Skeletal muscle tissue (tissue), 4 donors: ENCODE results near the gene TBC1D12. TPM values are rescaled to one million over a fixed set of nuclear protein-coding genes. Genes with fewer than 3 reads are reported as not detected.

Experiments
- H3K27ac ChIP-seq: one replicate; pipeline ENCODE4 v1.7.0; 2013; ENCODE audit warnings: mild to moderate bottlenecking, low read depth, low read length, inconsistent platforms
- H3K27me3 ChIP-seq, 3 donors: one replicate each; pipeline ENCODE4 v1.7.0; 2013; ENCODE audit warnings: low read length in 3 of 3; ENCODE audit not compliant: control insufficient read depth in 3 of 3, insufficient read depth in 3 of 3
- H3K36me3 ChIP-seq, 3 donors: one replicate each; pipeline ENCODE4 v1.7.0; 2013; ENCODE audit warnings: low read length in 3 of 3; ENCODE audit not compliant: control insufficient read depth in 3 of 3, insufficient read depth in 3 of 3
- H3K4me1 ChIP-seq, 3 donors: one replicate each; pipeline ENCODE4 v1.7.0; 2013; ENCODE audit warnings: low read length in 3 of 3, mild to moderate bottlenecking in 3 of 3; ENCODE audit not compliant: control insufficient read depth in 3 of 3, insufficient read depth in 3 of 3
- H3K4me3 ChIP-seq, 3 donors: one replicate each; pipeline ENCODE4 v1.7.0; 2013; ENCODE audit warnings: low read length in 3 of 3
- H3K9ac ChIP-seq, 3 donors: one replicate each; pipeline ENCODE4 v1.7.0; 2013; ENCODE audit warnings: low read length in 3 of 3, mild to moderate bottlenecking in 3 of 3, moderate library complexity in 2 of 3, low read depth in 1 of 3
- H3K9me3 ChIP-seq, 3 donors: one replicate each; pipeline ENCODE4 v1.7.0; 2013; ENCODE audit warnings: low read length in 3 of 3; ENCODE audit not compliant: control insufficient read depth in 3 of 3
- total RNA-seq: library from RNA; depleted of rRNA; stranded (reverse); fragments of >200 nt; gene quantifications from one replicate; pipeline ENCODE4 v1.2.3, GENCODE V29; 2014
- donor health status: Osteomylitis.

Gene TBC1D12
- total RNA-seq, 1 donor from 2014 or later: 17.7 TPM

DNA sequence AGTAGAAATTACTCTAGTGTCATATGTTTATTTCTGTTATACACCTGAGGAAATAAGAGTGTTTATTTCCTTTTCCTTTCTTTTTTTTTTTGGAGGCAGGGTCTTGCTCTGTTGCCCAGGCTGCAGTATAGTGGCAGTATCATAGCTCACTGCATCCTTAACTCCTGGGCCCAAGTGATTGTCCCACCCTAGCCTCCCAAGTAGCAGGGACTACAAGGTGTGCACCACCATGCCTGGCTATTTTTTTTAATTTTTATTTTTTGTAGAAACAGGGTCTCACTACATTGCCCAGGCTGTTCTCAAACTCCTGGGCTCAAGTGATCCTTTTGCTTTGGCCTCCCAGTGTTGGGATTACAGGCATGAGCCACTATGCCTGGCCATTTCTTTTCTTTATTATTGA is 37.8 kb downstream of the TBC1D12 start:
- Histone ChIP-seq H3K27ac (no peak overlapping the region), H3K9me3 (no peaks in the 10 kb centered on the region), H3K27me3 (no peaks in the 10 kb centered on the region), H3K4me3 (no peak overlapping the region), H3K36me3 (peaks cover 0 to 3% (median 0%) of the 10 kb centered on the region in 3 donors), H3K9ac (no peak overlapping the region), H3K4me1 (peaks cover 0 to 7% (median 3%) of the 10 kb centered on the region in 3 donors)

DNA sequence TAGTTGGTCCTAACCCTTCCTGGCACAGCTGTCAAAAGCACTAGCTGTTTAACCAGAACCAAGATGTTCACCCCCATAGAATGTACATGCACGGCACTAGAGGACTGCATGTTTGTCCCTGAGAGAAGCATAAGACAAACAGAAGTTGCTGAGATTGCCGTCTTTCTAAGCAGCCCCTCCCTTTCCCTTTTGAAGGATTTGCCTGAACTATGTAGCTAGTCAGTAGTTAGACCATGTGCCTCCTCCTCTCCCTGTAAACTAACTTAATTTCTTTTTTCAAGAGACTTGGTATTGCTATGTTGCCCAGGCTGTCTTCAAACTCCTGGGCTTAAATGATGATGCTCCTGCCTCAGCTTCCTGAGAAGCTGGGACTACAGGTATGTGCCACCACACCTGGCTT is 40.7 kb downstream of the TBC1D12 start:
- Histone ChIP-seq H3K27ac (no peak overlapping the region), H3K27me3 (no peaks in the 10 kb centered on the region), H3K9ac (no peak overlapping the region), H3K4me3 (no peak overlapping the region), H3K4me1 (peaks cover 0 to 7% (median 3%) of the 10 kb centered on the region in 3 donors), H3K36me3 (peaks cover 0 to 3% (median 0%) of the 10 kb centered on the region in 3 donors), H3K9me3 (no peaks in the 10 kb centered on the region)

DNA sequence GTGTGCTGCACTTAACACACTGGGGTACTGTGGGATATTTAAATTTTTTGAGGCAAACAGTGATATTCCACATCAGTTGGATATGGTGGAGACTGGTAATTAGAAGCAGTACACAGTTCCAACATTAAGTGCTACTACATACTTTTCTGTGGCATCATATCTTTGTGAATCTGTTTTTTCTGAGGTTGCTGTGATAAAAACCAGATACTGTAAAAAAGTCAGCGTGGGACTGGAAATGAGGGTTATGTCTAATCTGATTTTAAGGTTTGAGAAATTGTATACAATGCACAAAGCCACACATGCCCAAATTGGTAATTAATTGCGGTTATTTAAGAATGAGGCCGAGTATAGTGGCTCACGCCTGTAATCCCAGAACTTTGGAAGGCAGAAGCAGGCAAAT is 41.2 kb downstream of the TBC1D12 start:
- Histone ChIP-seq H3K27ac (no peak overlapping the region), H3K4me1 (peaks cover 0 to 7% (median 3%) of the 10 kb centered on the region in 3 donors), H3K4me3 (no peak overlapping the region), H3K36me3 (peaks cover 0 to 3% (median 0%) of the 10 kb centered on the region in 3 donors), H3K27me3 (no peaks in the 10 kb centered on the region), H3K9ac (no peak overlapping the region), H3K9me3 (no peaks in the 10 kb centered on the region)

DNA sequence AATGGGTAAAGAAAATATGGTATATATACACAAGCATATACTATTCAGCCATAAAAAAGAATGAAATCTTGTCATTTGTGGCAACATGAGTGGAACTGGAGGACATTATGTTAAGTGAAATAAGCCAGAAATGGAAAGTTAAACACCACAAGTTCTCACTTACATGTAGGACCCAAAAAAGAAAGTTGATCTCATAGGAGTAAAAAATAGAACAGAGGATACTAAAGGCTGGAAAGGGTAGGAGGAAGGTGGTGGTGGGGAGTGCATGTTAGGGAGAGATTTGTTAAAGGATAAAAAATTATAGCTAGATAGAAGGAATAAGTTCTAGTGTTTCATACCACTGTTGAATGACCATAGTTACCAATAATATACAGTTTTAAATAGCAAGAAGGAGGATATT is 48.4 kb downstream of the TBC1D12 start:
- H3K9me3 ChIP-seq: no peaks in the 10 kb centered on the region
- H3K36me3 ChIP-seq: peaks cover 0 to 5% (median 0%) of the 10 kb centered on the region in 3 donors
- no peaks in the 10 kb centered on the region for H3K27me3 ChIP-seq
- H3K9ac ChIP-seq: no peak overlapping the region
- no peak overlapping the region for H3K27ac ChIP-seq
- no peak overlapping the region for H3K4me3 ChIP-seq
- peaks cover 0 to 3% (median 0%) of the 10 kb centered on the region in 3 donors for H3K4me1 ChIP-seq

DNA sequence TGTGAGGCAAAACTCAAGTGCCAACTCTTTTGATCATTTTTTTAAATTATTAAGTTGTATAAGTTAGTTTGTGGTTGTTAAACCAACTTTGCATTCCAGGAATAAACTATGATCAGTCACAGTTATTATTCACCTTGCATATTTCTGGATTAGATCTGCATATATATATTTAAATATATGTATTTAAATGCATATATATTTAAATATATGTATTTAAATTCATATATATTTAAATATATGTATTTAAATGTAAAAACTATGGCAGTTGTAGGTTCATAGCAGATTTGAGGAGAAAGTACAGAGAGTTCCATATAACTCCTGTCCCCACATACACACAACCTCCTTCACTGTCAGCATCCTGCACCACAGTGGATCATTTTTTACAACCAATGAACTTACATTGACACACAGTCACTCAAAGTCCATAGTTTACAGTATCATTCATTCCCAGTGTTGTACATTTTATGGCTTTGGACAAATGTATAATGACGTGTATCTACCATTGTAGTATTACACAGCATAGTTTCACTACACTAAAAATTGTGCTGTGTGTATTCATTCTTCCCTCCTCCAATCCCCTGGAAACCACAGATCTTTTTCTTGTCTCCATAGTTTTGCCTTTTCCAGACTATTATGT is 49.7 kb downstream of the TBC1D12 start:
- Histone ChIP-seq H3K27me3 (no peaks in the 10 kb centered on the region), H3K36me3 (peaks cover 0 to 5% (median 0%) of the 10 kb centered on the region in 3 donors), H3K9ac (no peak overlapping the region), H3K27ac (no peak overlapping the region), H3K9me3 (peaks cover 0 to 2% (median 0%) of the 10 kb centered on the region in 3 donors), H3K4me3 (no peak overlapping the region), H3K4me1 (peaks cover 0 to 3% (median 0%) of the 10 kb centered on the region in 3 donors)

DNA sequence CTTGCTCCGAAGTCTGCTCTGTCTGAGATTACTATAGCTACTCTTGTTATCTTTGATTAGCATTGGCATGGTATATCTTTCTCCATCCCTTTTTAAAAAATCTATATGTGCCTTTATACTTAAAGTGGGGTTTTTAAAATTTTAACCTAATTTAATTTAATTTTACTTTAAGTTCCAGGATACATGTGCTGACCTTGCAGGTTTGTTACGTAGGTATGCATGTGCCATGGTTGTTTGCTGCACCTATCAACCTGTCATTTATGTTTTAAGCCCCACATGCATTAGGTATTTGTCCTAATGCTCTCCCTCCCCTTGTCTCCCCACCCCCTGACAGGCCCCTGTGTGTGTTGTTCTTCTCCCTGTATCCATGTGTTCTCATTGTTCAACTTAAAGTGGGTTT is 54.6 kb downstream of the TBC1D12 start:
- no peak overlapping the region for H3K4me3 ChIP-seq
- no peak overlapping the region for H3K27ac ChIP-seq
- no peak overlapping the region for H3K9ac ChIP-seq
- H3K36me3 ChIP-seq: peaks cover 0 to 7% (median 0%) of the 10 kb centered on the region in 3 donors
- no peaks in the 10 kb centered on the region for H3K27me3 ChIP-seq
- peaks cover 0 to 2% (median 0%) of the 10 kb centered on the region in 3 donors for H3K9me3 ChIP-seq
- no peaks in the 10 kb centered on the region for H3K4me1 ChIP-seq

DNA sequence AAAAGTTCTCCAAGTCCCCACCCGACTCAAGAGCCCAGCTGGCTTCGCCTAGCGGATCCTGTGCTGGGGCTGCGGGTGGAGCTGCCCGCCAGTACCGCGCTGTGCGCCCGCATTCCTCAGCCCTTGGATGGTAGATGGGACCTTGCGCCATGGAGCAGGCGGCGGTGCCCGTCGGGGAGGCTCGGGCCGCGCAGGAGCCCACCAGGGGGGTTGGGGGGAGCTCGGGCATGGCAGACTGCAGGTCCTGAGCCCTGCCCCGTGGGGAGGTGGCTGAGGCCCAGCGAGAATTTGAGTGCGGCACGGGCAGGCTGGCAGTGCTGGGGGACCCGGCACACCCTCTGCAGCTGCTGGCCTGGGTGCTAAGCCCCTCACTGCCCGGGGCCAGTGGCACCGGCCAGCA is 57.0 kb downstream of the TBC1D12 start:
- no peak overlapping the region for H3K9ac ChIP-seq
- H3K9me3 ChIP-seq: peaks cover 0 to 2% (median 0%) of the 10 kb centered on the region in 3 donors
- no peak overlapping the region for H3K27ac ChIP-seq
- H3K27me3 ChIP-seq: no peaks in the 10 kb centered on the region
- peaks cover 0 to 2% (median 0%) of the 10 kb centered on the region in 3 donors for H3K36me3 ChIP-seq
- no peak overlapping the region for H3K4me3 ChIP-seq
- no peaks in the 10 kb centered on the region for H3K4me1 ChIP-seq

DNA sequence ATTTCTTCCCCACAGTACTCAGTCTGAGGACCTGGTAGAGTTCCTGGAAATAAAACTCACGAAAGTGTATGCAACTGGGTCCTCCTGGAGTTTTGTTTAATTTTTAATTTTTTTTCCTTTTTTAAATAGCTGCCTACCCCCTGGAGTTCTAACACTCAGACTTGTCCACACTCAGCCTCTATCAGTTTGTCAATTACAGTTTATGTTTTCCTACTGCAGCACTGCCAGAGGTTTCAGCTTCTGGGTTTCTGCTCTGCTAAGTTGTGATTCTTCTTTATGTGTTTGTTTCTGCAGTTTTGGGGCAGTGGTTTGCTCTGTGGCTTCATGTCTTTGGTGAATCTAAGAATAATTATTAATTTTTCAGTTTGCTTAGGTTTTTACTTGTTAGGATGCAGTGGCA is 59.2 kb downstream of the TBC1D12 start:
- Histone ChIP-seq H3K27me3 (no peaks in the 10 kb centered on the region), H3K27ac (no peak overlapping the region), H3K4me1 (no peaks in the 10 kb centered on the region), H3K9me3 (peaks cover 0 to under 1% (median 0%) of the 10 kb centered on the region in 3 donors), H3K36me3 (peaks cover 0 to 2% (median 0%) of the 10 kb centered on the region in 3 donors), H3K9ac (no peak overlapping the region), H3K4me3 (no peak overlapping the region)

DNA sequence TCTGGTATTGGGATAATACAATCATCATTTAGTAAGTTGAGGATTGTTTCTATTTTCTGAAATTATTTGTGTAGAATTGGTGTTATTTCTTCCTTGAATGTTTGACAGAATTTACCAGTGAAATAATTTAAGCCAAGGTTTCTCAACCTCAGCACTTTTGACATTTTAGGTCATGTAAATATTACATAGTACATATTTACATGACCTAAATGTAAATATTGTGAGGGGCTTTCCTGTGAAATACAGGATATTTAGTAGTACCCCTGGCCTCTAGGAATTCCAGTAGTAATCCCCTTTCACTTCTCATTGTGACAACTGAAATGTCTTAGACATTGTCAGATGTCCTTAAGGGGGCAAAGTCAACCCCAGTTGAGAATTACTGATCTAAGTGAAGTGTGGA is 59.8 kb downstream of the TBC1D12 start:
- Histone ChIP-seq H3K9ac (no peak overlapping the region), H3K4me3 (no peak overlapping the region), H3K27ac (no peak overlapping the region), H3K9me3 (no peaks in the 10 kb centered on the region), H3K36me3 (peaks cover 0 to 2% (median 0%) of the 10 kb centered on the region in 3 donors), H3K4me1 (no peaks in the 10 kb centered on the region), H3K27me3 (no peaks in the 10 kb centered on the region)

DNA sequence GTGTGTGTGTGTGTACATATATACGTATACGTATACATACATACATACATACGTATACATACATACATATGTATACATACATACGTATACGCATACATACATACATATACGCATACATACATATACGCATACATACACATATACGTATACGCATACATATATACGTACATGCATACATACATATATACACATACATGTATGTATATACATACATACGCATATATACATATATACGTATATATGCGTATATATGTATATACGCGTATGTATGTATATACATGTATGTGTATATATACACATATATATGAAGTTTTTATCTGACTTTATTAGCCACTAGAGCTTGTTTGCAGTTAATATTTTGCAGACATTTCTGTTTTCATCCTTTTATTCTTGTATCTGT is 63.3 kb downstream of the TBC1D12 start:
- H3K4me3 ChIP-seq: no peak overlapping the region
- no peaks in the 10 kb centered on the region for H3K36me3 ChIP-seq
- no peaks in the 10 kb centered on the region for H3K9me3 ChIP-seq
- no peaks in the 10 kb centered on the region for H3K4me1 ChIP-seq
- no peak overlapping the region for H3K9ac ChIP-seq
- H3K27ac ChIP-seq: no peak overlapping the region
- no peaks in the 10 kb centered on the region for H3K27me3 ChIP-seq
